DND-41 (cell line): Measurements from ENCODE around the gene GRIFIN.

Experiments used
- ATAC-seq: fragments of 200-7000 bp; cut with Tn5 transposase; 3 replicates; pipeline ENCODE4 v1.9.1; 2021; ENCODE audit warnings: low read depth; ENCODE audit not compliant: insufficient read depth
- DNase-seq: peaks from one replicate; pipeline ENCODE4 v3.0.0-alpha.2; 2020
- H2AFZ ChIP-seq: 2 replicates; pipeline ENCODE4 v1.6.0; 2012; ENCODE audit warnings: low read depth, low read length
- H3K27ac ChIP-seq: 2 replicates; pipeline ENCODE4 v1.5.1; 2012; ENCODE audit warnings: low read length, inconsistent platforms
- H3K27me3 ChIP-seq: fragments of 200-600 bp; sonication (generic); 2 replicates; pipeline ENCODE4 v1.6.0; 2012; ENCODE audit warnings: low read length, mild to moderate bottlenecking, inconsistent platforms; ENCODE audit not compliant: insufficient read depth, poor library complexity
- H3K36me3 ChIP-seq: 2 replicates; pipeline ENCODE4 v1.5.1; 2012; ENCODE audit warnings: low read length, inconsistent platforms; ENCODE audit not compliant: insufficient read depth
- H3K4me1 ChIP-seq: 2 replicates; pipeline ENCODE4 v1.5.1; 2012; ENCODE audit warnings: mild to moderate bottlenecking, low read length; ENCODE audit not compliant: insufficient read depth
- H3K4me2 ChIP-seq: 2 replicates; pipeline ENCODE4 v1.6.0; 2012; ENCODE audit warnings: mild to moderate bottlenecking, moderate library complexity, low read length, inconsistent platforms; ENCODE audit not compliant: insufficient read depth
- H3K4me3 ChIP-seq, 2 experiments: fragments of 200-600 bp in 1 of 2; shearing (Covaris generic) in 1 of 2; 2 replicates each; pipeline ENCODE4 v1.5.1; 2012 to 2016; ENCODE audit warnings: inconsistent platforms in 2 of 2, low read length in 2 of 2, mild to moderate bottlenecking in 2 of 2, low read depth in 1 of 2, moderate library complexity in 1 of 2
- H3K79me2 ChIP-seq: 2 replicates; pipeline ENCODE4 v1.6.0; 2012; ENCODE audit warnings: low read length, inconsistent platforms; ENCODE audit not compliant: insufficient read depth
- H3K9ac ChIP-seq: 2 replicates; pipeline ENCODE4 v1.6.0; 2012; ENCODE audit warnings: low read depth, mild to moderate bottlenecking, inconsistent platforms, low read length, moderate library complexity
- H3K9me3 ChIP-seq: 2 replicates; pipeline ENCODE4 v1.5.1; 2012; ENCODE audit warnings: low read length, moderate library complexity, mild to moderate bottlenecking, inconsistent platforms; ENCODE audit not compliant: insufficient read depth, severe bottlenecking
- H4K20me1 ChIP-seq: 2 replicates; pipeline ENCODE4 v1.6.0; 2012; ENCODE audit warnings: low read length; ENCODE audit not compliant: insufficient read depth
- EZH2 ChIP-seq: IDR thresholded peaks from 3 replicates; pipeline ENCODE4 v1.6.1; 2012; ENCODE audit warnings: borderline replicate concordance, low read depth, mild to moderate bottlenecking, moderate library complexity, low read length, inconsistent platforms; ENCODE audit not compliant: severe bottlenecking
- TF ChIP-seq, protein P1 (sequence below): IDR thresholded peaks from 2 replicates; pipeline ENCODE4 v1.5.1; 2012; ENCODE audit warnings: borderline replicate concordance, low read length, moderate library complexity, mild to moderate bottlenecking; ENCODE audit not compliant: poor library complexity, severe bottlenecking; ENCODE audit errors: extremely low read depth

Gene GRIFIN

DNA sequence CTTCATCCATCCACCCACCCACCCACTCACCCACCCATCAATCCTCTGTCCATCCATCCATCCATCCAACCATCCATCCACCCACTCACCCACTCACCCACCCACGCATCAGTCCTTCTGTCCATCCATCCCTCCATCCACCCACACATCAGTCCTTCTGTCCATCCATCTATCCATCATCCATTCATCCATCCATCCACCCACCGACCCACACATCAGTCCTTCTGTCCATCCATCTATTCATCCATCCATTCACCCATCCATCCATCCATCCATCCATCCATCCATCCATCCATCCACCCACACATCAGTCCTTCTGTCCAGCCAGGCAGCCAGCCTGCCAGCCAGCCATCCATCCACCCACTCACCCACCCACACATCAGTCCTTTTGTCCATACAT lies 15.8 kb upstream of the GRIFIN start:
- H4K20me1 ChIP-seq = no peaks in the 10 kb centered on the region
- H3K36me3 ChIP-seq = no peaks in the 10 kb centered on the region
- H3K4me2 ChIP-seq = no peak overlapping the region
- H3K79me2 ChIP-seq = no peaks in the 10 kb centered on the region
- DNase-seq (no peak), ATAC-seq (no peak)
- no peak overlapping the region for H2AFZ ChIP-seq
- no peak overlapping the region for H3K27ac ChIP-seq
- no peak overlapping the region for H3K4me3 ChIP-seq
- no peaks in the 10 kb centered on the region for H3K4me1 ChIP-seq
- H3K9me3 ChIP-seq = no peaks in the 10 kb centered on the region
- TF ChIP-seq EZH2 = no peak
- TF ChIP-seq, protein P1, sequence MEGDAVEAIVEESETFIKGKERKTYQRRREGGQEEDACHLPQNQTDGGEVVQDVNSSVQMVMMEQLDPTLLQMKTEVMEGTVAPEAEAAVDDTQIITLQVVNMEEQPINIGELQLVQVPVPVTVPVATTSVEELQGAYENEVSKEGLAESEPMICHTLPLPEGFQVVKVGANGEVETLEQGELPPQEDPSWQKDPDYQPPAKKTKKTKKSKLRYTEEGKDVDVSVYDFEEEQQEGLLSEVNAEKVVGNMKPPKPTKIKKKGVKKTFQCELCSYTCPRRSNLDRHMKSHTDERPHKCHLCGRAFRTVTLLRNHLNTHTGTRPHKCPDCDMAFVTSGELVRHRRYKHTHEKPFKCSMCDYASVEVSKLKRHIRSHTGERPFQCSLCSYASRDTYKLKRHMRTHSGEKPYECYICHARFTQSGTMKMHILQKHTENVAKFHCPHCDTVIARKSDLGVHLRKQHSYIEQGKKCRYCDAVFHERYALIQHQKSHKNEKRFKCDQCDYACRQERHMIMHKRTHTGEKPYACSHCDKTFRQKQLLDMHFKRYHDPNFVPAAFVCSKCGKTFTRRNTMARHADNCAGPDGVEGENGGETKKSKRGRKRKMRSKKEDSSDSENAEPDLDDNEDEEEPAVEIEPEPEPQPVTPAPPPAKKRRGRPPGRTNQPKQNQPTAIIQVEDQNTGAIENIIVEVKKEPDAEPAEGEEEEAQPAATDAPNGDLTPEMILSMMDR = no peak
- H3K9ac ChIP-seq = no peak overlapping the region
- H3K27me3 ChIP-seq = no peaks in the 10 kb centered on the region

DNA sequence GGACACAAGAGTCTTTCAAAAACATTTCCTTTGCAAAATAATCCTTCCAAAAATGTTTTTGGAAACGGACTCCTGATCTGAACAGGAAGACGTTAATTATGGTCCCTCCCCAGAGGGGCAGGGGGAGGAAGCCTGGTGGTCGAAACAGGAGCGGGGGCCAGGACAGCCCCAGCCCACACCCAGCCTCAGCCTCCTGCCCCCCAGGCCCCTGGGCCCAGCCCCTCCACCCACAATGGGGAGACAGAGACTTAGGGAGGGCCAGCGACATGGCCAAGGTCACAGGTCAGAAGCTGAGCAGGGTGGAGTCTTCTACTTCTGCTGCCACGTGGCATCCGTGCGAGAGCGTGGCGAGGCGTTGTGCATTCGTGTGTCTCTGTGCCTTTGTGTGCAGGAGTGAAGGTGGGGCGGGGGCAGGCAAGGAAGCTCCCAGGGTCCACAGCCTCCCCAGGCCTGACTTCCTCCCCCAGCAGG lies 14.0 kb upstream of the GRIFIN start:
- H3K27ac ChIP-seq = no peak overlapping the region
- H3K4me3 ChIP-seq = no peak overlapping the region
- H3K9ac ChIP-seq = no peak overlapping the region
- DNase-seq = no peak
- ATAC-seq = no peak
- H4K20me1 ChIP-seq = no peaks in the 10 kb centered on the region
- H3K36me3 ChIP-seq = no peaks in the 10 kb centered on the region
- no peaks in the 10 kb centered on the region for H3K79me2 ChIP-seq
- no peaks in the 10 kb centered on the region for H3K27me3 ChIP-seq
- no peaks in the 10 kb centered on the region for H3K9me3 ChIP-seq
- TF ChIP-seq, protein P1 = no peak
- TF ChIP-seq EZH2 = no peak
- no peak overlapping the region for H3K4me2 ChIP-seq
- H3K4me1 ChIP-seq = no peaks in the 10 kb centered on the region
- H2AFZ ChIP-seq = no peak overlapping the region

DNA sequence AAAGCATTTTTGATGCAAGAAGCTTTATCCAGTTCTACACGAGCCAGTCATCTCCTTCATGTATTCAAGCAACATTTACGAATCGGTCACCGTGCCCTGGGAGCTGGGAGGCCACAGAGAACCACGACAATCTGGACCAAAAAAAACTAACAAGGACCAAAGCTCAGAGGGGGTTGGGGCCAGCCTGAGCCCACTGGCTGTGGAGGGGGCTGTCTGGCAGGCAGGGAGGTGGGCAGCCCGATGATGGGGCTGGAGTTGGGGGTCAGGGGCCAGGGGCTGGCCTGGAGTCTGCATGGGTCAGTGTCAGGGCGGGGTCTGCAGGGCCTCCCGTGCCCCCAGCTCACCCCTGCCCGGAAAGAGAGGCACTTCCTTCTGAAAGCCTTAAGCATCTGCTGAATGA lies 12.5 kb upstream of the GRIFIN start:
- no peak for TF ChIP-seq EZH2
- TF ChIP-seq, protein P1 = no peak
- Histone ChIP-seq H3K27me3 (no peaks in the 10 kb centered on the region), H3K27ac (no peak overlapping the region), H4K20me1 (no peaks in the 10 kb centered on the region), H3K79me2 (no peaks in the 10 kb centered on the region), H3K4me1 (no peaks in the 10 kb centered on the region), H3K4me2 (no peak overlapping the region), H2AFZ (no peak overlapping the region), H3K9ac (no peak overlapping the region), H3K9me3 (no peaks in the 10 kb centered on the region), H3K36me3 (no peaks in the 10 kb centered on the region), H3K4me3 (no peak overlapping the region)
- DNase-seq = no peak
- ATAC-seq = no peak

GRCh38 chr7:2488272-2488645 lies 12.1 kb upstream of the GRIFIN start:
- Histone ChIP-seq H3K79me2 (no peaks in the 10 kb centered on the region), H3K4me3 (no peak overlapping the region)
- ATAC-seq = no peak

More at GRCh38 chr7:2488272-2488645, 12.1 kb upstream of the GRIFIN start:
- Histone ChIP-seq H3K4me1 (no peaks in the 10 kb centered on the region), H3K27ac (no peak overlapping the region), H3K27me3 (no peaks in the 10 kb centered on the region), H2AFZ (no peak overlapping the region), H4K20me1 (no peaks in the 10 kb centered on the region), H3K36me3 (no peaks in the 10 kb centered on the region), H3K4me2 (no peak overlapping the region), H3K9ac (no peak overlapping the region), H3K9me3 (no peaks in the 10 kb centered on the region)
- no peak for DNase-seq
- TF ChIP-seq EZH2 = no peak
